ENCODE data around the gene EXOC8.
"Not testable (repeated sequence)": the region's sequence is repeated elsewhere in the genome, so short reads cannot be mapped to it uniquely, and the experiment has no call there.

EXOC8 gene

GRCh38 chr1:231351816-231352215 is 14.2 kb upstream of the EXOC8 start:
- no peak for DNase-seq

GRCh38 chr1:231348856-231349255 is 11.2 kb upstream of the EXOC8 start:
- not testable (repeated sequence) for DNase-seq

GRCh38 chr1:231348442-231348841 is 10.8 kb upstream of the EXOC8 start:
- DNase-seq = no peak

- no peak for DNase-seq
These were observed 10.3 kb upstream of the EXOC8 start for GRCh38 chr1:231347961-231348360.

GRCh38 chr1:231340328-231341013 is 2.8 kb upstream of the EXOC8 start:
- DNase-seq = no peak

- DNase-seq = no peak
These were observed 847 bp upstream of the EXOC8 start, which contains the start of gene SPRTN for GRCh38 chr1:231338270-231339128. SPRTN (plus strand) TSS chr1:231338293; CDS start chr1:231338384, 91 bp downstream.

- DNase-seq = no peak
These were observed 595 bp downstream of the EXOC8 start for GRCh38 chr1:231337043-231337471.

- no peak for DNase-seq
These were observed 1.7 kb downstream of the EXOC8 start for GRCh38 chr1:231335663-231336602.

GRCh38 chr1:231334952-231335351 is 2.7 kb downstream of the EXOC8 start:
- no peak for DNase-seq

- DNase-seq = no peak
These were observed 3.5 kb downstream of the EXOC8 start for GRCh38 chr1:231334079-231334666.

GRCh38 chr1:231332761-231333160 is 4.9 kb downstream of the EXOC8 start:
- no peak for DNase-seq

GRCh38 chr1:231329483-231329882 is 8.2 kb downstream of the EXOC8 start:
- DNase-seq = no peak

- no peak for DNase-seq
These were observed 10.0 kb downstream of the EXOC8 start for GRCh38 chr1:231327617-231328016.

- DNase-seq = no peak
These were observed 11.4 kb downstream of the EXOC8 start for GRCh38 chr1:231326248-231326647.

- no peak for DNase-seq
These were observed 13.0 kb downstream of the EXOC8 start for GRCh38 chr1:231324660-231325059.

- DNase-seq = no peak
These were observed 14.6 kb downstream of the EXOC8 start for GRCh38 chr1:231322880-231323530.

- DNase-seq = no peak
These were observed 18.6 kb downstream of the EXOC8 start for GRCh38 chr1:231319080-231319479.

- DNase-seq = no peak
These were observed 19.1 kb downstream of the EXOC8 start for GRCh38 chr1:231318568-231318967.

GRCh38 chr1:231318015-231318355 is 19.7 kb downstream of the EXOC8 start:
- DNase-seq = no peak

- no peak for DNase-seq
These were observed 20.2 kb downstream of the EXOC8 start for GRCh38 chr1:231317306-231318014.

GRCh38 chr1:231315887-231316286 is 21.8 kb downstream of the EXOC8 start:
- no peak for DNase-seq

Data from GOT3 (cell line).